IPS-11a (cell line): ENCODE results near the gene ANGPTL2.

Source experiments
- H3K4me3 ChIP-seq: one replicate; pipeline ENCODE4 v1.5.1; 2013; ENCODE audit warnings: low read depth, low read length, control low read depth

Gene ANGPTL2

GRCh38 chr9:127081250-127082185 is 40.9 kb downstream of the ANGPTL2 start:
- no peak overlapping the region for H3K4me3 ChIP-seq

DNA sequence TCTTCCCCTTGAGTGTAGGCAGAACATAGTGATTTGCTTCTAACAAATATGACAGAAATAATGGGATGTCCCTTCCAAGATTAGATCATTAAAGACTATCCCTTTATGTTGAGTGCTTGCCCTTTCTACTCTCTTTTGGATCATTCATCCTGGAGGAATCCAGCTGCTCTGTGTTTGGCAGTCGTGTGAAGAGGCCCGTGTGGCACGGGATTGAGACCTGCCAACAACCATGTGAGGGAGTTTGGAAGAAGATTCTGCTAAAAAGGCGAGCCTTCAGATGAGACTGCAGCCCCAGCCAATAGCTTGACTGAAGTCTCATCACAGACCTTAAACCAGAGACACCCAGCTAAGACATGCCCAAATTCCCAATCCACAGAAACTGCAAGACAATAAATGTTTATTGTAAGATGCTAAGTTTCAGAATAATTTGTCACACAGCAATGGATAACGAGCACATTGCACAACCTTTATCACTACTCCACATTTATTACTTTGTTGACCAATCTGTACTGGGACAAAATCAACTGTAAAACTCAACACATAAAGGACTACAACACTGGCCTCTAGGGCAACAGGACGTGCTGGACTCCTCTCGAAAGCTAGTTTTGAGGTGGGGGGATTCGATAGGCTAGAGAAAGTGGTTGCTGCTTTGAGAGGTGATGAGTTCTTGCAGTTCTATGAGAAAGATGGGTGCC is 42.8 kb downstream of the ANGPTL2 start:
- no peak overlapping the region for H3K4me3 ChIP-seq

GRCh38 chr9:127078988-127079387 is 43.4 kb downstream of the ANGPTL2 start:
- no peak overlapping the region for H3K4me3 ChIP-seq

DNA sequence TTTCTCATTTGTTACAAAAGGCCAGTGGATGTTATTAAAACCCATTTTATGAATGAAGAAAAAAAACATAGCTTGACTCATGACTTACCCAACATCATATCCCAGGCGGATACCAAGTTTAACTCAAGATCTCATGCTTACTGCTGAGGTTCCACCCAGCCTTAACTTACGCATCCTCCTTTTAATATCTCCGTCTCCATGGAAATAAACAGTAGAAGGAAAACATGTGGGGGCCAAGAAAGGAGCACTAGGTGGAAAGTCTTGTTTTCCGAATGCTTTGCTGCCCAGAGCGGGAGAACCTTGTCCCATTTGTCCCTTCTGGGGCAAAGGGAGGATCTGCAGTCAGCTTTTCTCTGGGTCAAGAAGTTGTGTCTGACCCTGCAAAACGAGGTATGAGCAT is 44.1 kb downstream of the ANGPTL2 start:
- H3K4me3 ChIP-seq = no peak overlapping the region

DNA sequence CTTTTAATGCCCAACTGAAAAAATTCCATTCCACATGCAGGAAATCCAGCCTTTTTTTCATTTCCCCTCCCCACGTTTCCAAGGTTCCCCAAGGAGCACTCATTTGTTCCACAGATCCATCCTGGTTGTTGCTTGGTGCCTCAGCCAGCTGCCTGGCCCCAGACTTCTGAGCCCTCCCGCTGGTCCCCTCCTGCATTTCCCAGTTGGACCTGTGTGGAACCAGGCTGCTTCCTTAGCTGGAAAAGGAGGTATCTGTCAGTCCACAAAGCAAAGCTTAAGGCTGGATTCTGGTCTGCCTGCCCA is 44.8 kb downstream of the ANGPTL2 start:
- no peak overlapping the region for H3K4me3 ChIP-seq

GRCh38 chr9:127076860-127077643 is 45.4 kb downstream of the ANGPTL2 start:
- H3K4me3 ChIP-seq = no peak overlapping the region

DNA sequence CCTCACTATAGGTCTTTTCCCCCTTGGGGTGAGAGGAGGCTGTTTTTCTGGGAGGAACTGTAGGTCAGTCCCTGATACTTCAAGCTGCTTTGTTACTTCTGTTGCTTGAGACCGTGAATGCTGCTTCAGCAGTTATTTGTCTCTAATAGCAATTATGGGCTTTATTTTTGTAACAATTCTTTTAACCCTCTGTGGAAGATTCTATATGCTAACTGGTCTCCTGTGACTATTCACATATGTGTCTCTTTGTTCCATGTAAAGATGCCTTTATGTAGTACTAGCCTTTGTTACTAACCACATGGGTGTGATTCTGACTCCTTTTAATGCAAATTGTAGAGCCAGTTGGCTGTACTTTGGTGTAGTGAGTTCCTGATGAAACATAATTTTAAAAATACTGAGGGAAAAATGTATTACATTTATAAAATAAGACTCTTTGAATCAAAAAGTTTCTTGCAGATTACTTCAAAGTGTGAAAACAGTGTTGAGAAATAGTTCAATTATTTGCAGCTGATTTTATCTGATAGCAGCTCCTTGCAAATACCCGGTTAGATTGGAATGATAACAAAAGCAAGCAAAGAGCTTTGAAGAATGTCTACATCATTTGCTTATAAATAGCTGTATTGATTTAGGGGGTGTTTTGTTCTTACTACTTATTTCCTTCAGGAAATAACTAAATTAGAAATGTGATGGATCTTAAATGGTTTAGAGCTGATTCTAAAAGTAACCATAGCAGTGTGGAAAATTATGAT is 46.6 kb downstream of the ANGPTL2 start:
- no peak overlapping the region for H3K4me3 ChIP-seq

GRCh38 chr9:127074561-127075548 is 47.6 kb downstream of the ANGPTL2 start:
- H3K4me3 ChIP-seq = no peak overlapping the region

DNA sequence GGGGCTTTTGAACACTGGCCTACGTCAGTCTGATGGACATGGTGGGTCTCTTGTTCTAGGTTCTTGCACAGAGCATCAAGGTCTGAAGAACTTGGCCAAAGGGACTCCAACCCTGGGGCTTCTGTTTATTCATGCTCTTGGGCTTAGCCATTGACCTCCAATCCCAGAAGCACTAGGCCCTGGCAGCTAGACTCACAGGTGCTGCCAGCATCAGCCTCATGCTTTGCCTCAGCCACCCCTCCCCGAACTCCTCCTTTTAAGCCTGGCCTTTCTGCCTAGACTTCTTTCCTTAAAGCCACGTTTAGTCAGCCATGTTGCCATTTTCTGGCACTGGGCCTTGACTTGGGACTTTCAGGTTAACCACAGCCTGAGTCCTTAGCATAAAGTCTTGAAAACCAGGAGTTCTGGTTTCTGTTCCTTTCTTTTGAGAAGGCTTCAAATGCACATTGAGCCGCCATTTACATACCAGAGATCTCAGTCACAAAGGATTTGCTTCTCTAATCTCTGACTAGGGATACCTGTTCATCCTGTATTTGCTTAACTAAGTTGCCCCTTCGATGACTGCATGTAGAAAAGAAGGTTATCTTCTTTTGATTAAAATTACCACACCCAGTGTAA is 54.7 kb downstream of the ANGPTL2 start:
- H3K4me3 ChIP-seq = no peak overlapping the region

DNA sequence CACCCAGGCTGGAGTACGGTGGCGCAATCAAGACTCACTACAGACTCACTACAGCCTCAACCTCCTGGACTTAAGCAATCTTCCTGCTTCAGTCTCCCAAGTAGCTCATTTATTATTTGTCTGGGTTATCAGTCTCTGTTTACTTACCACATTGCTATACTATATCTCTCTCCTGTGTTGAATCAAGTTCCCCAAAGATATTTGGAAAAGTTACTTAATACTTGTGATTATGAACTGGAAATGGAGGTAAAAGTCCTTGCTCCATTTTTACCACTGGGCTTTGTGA is 55.6 kb downstream of the ANGPTL2 start:
- H3K4me3 ChIP-seq = no peak overlapping the region

DNA sequence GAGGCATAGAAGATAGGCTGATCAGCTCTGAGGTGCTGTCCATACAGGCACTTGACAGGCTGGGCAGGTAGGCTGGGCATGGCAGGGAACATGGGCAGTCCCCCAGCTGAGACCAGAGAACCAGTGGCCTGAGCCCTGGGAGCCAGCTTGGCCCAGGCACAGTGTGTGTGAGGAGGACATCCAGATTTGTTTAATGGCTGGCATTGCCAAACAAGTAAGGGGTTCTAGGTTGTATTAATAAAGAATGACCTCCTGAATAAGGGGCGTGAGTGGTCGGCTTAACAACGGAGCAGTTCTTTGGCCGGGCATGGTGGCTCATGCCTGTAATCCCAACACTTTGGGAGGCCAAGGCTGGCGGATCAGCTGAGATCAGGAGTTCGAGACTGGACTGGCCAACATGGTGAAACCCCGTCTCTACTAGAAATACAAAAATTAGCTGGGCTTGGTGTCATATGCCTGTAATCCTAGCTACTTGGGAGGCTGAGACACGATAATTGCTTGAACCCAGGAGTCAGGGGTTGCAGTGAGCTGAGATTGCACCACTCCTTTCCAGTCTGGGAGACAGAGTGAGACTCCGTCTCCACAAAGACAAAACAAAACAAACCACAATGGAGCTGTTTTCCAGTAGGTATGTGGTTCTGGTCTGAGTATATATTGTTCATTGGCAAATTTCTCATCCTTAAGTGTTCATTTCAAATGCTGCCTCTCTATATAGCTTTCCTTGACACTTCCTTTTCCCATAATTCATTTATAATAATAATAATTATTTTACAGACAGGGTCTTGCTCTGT is 56.2 kb downstream of the ANGPTL2 start:
- no peak overlapping the region for H3K4me3 ChIP-seq

- H3K4me3 ChIP-seq = no peak overlapping the region
Measured at GRCh38 chr9:127065592-127065991, 56.8 kb downstream of the ANGPTL2 start.

GRCh38 chr9:127064335-127064734 is 58.1 kb downstream of the ANGPTL2 start:
- H3K4me3 ChIP-seq = no peak overlapping the region

DNA sequence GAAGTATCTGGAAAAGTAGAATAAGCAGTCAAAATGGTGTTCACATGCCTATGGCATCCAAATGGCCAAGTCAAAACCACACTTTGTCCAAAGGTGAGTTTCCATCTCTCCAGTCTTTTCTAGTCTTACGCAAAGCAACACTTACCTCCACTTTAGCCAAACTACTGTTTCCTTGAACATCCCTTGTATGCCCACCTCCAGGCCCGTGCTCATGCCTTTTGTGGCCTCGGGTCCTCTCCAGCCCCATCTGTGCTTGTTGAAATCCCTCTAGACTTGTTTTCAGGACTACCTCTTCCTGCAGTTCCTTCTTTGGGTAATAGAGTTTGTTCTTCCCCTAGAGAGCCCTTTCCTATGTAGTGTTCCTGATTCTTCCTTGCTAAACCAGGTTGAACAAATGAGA is 61.0 kb downstream of the ANGPTL2 start:
- H3K4me3 ChIP-seq = no peak overlapping the region

GRCh38 chr9:127059765-127060361 is 62.6 kb downstream of the ANGPTL2 start:
- H3K4me3 ChIP-seq = no peak overlapping the region

- no peak overlapping the region for H3K4me3 ChIP-seq
Measured at GRCh38 chr9:127059030-127059429, 63.4 kb downstream of the ANGPTL2 start.

DNA sequence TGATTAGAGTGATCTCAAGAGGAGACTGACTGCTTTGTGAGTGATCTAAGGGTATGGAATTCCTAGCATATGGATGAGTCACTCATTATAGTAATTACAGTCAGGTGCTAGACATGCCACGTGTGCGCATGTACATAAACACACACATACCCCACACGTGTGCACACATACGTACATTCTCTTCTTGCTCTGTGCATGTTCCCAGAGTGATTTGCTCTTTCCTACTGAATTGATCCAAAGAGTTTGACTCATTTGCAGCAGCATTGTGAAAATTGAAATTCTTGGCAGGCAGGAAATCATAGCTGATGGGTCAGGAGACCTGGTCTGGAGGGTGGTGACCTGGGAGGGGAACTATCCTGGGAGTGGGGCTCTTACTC is 63.8 kb downstream of the ANGPTL2 start:
- H3K4me3 ChIP-seq = no peak overlapping the region

DNA sequence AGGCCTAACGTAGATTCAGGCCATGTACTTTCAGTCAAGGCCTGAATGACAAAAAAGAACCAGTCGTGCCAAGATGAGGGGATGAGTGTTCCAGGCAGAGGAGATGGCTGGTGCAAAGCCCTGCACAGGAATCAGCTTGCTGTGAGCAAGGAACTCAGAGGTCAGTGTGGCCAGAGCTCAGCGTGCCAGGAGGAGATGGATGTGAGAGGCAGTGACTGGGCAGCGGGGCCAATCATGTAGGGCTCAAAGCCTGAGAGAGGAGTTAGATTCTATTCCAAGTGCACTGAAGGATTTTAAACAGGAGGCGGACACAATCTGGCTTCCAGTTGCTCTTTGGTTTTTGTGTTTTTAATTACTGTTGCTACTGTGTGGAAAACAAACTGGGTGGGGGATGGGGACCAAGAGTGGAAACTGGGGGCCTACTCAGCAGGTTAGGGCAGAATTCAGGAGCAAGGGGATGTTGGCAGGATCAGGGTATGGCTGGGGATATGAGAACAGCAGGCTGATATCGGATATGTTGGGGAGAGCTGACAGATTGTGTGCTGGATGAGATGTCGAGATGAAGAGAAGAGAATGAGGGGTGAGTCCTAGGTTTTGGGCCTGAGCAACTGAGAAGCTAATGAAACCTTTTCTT is 64.3 kb downstream of the ANGPTL2 start:
- no peak overlapping the region for H3K4me3 ChIP-seq
